Measurements from ENCODE around the gene SMIM9.
A peak's percentile ranks its signal among the peaks of the same experiment; 100 is the strongest.

The SMIM9 gene

GRCh38 chrX:154780968-154781367 is 53.5 kb downstream of the SMIM9 start:
- DNase-seq (ENCODE audit: low spot score) = no peak

GRCh38 chrX:154779261-154779660 is 55.2 kb downstream of the SMIM9 start:
- no peak for DNase-seq (ENCODE audit: low spot score)

- no peak for DNase-seq (ENCODE audit: low spot score)
Observed at GRCh38 chrX:154776753-154777152, 57.7 kb downstream of the SMIM9 start.

GRCh38 chrX:154775419-154776349 is 58.8 kb downstream of the SMIM9 start:
- DNase-seq (ENCODE audit: low spot score) = peak; percentile 80

- DNase-seq (ENCODE audit: low spot score) = no peak
Observed at GRCh38 chrX:154774622-154775021, 59.8 kb downstream of the SMIM9 start.
